Activated B cell treated with CpG ODN at 0.5 μM for 24 hours (primary cell): Measurements from ENCODE around the gene CAMK4. TPM values are rescaled to one million over a fixed set of nuclear protein-coding genes. Genes with fewer than 3 reads are reported as not detected.
"Not testable (repeated sequence)": the region's sequence is repeated elsewhere in the genome, so short reads cannot be mapped to it uniquely, and the experiment has no call there.

ENCODE experiments used
- ATAC-seq: fragments of 200-7000 bp; cut with Tn5 transposase; one replicate; pipeline ENCODE4 v1.10.0; 2021; ENCODE audit warnings: low read depth, mild to moderate bottlenecking, moderate library complexity
- CTCF ChIA-PET: fragments of 350-600 bp; sonication (Branson Sonifier 250); formaldehyde crosslinking; loops from one replicate; lab custom pipeline; 2021; ENCODE audit warnings: antibody characterized with exemption; lab: Charles Lee
- POLR2A ChIA-PET: fragments of 350-600 bp; sonication (Branson Sonifier 250); formaldehyde crosslinking; loops from one replicate; lab custom pipeline; 2021; ENCODE audit warnings: antibody characterized with exemption; lab: Charles Lee
- DNase-seq: peaks from one replicate; pipeline ENCODE4 v3.0.0; 2022
- H3K27ac Mint-ChIP-seq: one replicate; pipeline ENCODE4 v1.8.0; 2020; ENCODE audit warnings: mixed read lengths
- H3K27me3 Mint-ChIP-seq: one replicate; pipeline ENCODE4 v1.8.0; 2021; ENCODE audit warnings: mixed read lengths
- H3K36me3 Mint-ChIP-seq: one replicate; pipeline ENCODE4 v1.8.0; 2021; ENCODE audit warnings: low read depth, mixed read lengths
- H3K4me1 Mint-ChIP-seq: one replicate; pipeline ENCODE4 v1.8.0; 2021; ENCODE audit warnings: mixed read lengths
- H3K4me3 Mint-ChIP-seq: one replicate; pipeline ENCODE4 v1.8.0; 2020; ENCODE audit warnings: mild to moderate bottlenecking, mixed read lengths
- H3K9me3 Mint-ChIP-seq: one replicate; pipeline ENCODE4 v1.8.0; 2020; ENCODE audit warnings: mixed read lengths
- intact Hi-C: fragments of 100-400 bp; cut with micrococcal nuclease; formaldehyde crosslinking; loops from one replicate; pipeline ENCODE4 v1.15.1; 2024
- total RNA-seq: library from RNA; stranded (reverse); gene quantifications from 2 replicates; pipeline ENCODE4 v1.2.3, GENCODE V29; 2022
- TF ChIP-seq, protein P1 (sequence below): fragments of 200-600 bp; IDR thresholded peaks from one replicate; pipeline ENCODE4 v1.8.0; 2022; ENCODE audit warnings: antibody characterized with exemption, mild to moderate bottlenecking

CAMK4 gene
- total RNA-seq, 1 donor from 2014 or later = 6.3 TPM

DNA sequence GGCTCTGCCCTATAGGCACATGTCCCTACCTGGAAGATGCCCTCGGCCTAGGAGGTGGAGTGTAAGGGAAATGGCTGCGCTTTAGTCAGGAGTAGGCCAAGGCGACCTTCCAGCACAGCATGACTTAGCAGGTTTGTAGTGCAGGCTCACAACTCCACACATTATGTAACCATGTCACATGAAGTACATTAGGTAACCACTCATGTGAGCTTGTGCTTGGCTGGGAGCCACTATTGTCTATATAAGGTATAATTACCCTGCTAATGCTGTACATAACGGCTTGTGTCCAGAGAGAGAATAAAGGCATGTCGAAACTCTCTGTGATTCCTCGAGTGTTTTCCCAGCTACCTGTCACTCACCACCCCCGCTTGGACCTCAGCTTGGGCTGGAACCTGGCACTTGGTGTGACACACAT lies 74.9 kb downstream of the CAMK4 start:
- CTCF ChIA-PET = no interaction called here
- Mint-ChIP-seq H3K27me3 (no peaks in the 10 kb centered on the region), H3K9me3 (peaks cover 5% of the 10 kb centered on the region), H3K27ac (no peak overlapping the region), H3K4me1 (no peaks in the 10 kb centered on the region), H3K4me3 (no peak overlapping the region), H3K36me3 (no peaks in the 10 kb centered on the region)
- ATAC-seq = no peak
- TF ChIP-seq, protein P1, sequence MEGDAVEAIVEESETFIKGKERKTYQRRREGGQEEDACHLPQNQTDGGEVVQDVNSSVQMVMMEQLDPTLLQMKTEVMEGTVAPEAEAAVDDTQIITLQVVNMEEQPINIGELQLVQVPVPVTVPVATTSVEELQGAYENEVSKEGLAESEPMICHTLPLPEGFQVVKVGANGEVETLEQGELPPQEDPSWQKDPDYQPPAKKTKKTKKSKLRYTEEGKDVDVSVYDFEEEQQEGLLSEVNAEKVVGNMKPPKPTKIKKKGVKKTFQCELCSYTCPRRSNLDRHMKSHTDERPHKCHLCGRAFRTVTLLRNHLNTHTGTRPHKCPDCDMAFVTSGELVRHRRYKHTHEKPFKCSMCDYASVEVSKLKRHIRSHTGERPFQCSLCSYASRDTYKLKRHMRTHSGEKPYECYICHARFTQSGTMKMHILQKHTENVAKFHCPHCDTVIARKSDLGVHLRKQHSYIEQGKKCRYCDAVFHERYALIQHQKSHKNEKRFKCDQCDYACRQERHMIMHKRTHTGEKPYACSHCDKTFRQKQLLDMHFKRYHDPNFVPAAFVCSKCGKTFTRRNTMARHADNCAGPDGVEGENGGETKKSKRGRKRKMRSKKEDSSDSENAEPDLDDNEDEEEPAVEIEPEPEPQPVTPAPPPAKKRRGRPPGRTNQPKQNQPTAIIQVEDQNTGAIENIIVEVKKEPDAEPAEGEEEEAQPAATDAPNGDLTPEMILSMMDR = no peak
- no peak for DNase-seq
- POLR2A ChIA-PET = no interaction called here
- intact Hi-C loops = no loop called here

DNA sequence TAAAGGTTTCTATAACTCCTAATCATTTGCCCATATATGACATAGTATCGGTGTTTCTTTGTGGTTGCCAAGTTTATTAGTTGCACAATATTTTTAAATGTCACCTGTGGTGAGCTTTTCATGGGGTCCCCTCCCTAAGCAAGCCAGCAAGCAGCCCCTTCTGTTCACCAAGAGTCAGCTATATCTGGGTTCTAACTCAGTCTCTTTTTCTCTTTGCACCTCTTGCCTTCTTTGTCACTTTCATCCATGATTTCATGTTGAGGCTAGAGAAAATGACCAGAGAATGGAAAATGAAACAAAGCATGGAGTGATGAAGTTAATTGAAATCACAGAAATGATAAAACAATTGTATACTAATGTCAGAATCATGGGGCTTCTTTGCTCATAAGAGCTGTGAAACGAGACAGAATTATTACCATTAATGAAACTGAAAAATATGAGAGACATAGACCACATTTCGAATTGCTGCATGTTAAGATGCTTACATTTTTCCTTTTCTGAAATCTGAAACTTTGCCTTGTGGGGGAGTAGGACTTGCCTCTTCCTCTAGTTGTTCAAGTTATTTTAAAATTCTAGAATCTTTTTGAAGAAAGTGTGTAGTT lies 75.7 kb downstream of the CAMK4 start:
- Mint-ChIP-seq H3K4me1 (no peaks in the 10 kb centered on the region), H3K27ac (no peak overlapping the region), H3K4me3 (no peak overlapping the region), H3K36me3 (no peaks in the 10 kb centered on the region), H3K9me3 (peaks cover 5% of the 10 kb centered on the region), H3K27me3 (no peaks in the 10 kb centered on the region)
- CTCF ChIA-PET = no interaction called here
- TF ChIP-seq, protein P1 = no peak
- intact Hi-C loops = no loop called here
- POLR2A ChIA-PET = no interaction called here
- DNase-seq = no peak
- no peak for ATAC-seq

DNA sequence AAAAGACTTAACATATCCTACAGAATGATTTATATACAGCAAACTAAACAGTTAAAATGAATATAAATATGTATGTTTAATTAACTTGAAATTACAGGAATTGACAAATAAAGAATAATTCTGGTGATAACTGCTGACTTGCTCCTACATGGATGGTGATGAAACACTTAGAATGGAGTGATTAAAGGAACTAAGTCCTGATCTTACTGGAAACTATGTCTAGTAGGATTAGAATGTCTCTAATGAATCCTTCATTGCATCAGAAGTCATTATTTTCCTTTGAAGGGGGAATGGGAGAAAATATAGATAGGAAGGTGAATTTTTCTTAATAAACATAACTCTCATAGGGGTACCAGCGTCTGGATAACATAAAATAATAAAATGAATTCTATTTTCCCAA lies 77.1 kb downstream of the CAMK4 start:
- CTCF ChIA-PET = no interaction called here
- intact Hi-C loops = no loop called here
- Mint-ChIP-seq H3K4me1 (no peaks in the 10 kb centered on the region), H3K27ac (no peak overlapping the region), H3K27me3 (no peaks in the 10 kb centered on the region), H3K9me3 (peaks cover 5% of the 10 kb centered on the region), H3K4me3 (no peak overlapping the region), H3K36me3 (no peaks in the 10 kb centered on the region)
- no peak for ATAC-seq
- DNase-seq = no peak
- TF ChIP-seq, protein P1 = no peak
- POLR2A ChIA-PET = no interaction called here

DNA sequence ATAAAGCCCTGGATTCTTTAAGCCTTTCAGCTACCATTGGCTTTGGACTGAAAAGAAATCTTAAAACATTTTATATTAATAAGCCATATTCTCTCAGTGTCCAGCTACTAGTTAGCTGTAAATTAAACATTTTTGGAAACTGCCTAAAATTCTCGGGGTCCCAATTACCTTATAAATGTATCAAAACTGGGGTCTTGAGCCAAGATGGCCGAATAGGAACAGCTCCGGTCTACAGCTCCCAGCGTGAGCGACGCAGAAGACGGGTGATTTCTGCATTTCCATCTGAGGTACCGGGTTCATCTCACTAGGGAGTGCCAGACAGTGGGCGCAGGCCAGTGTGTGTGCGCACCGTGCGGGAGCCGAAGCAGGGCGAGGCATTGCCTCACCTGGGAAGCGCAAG lies 77.9 kb downstream of the CAMK4 start:
- POLR2A ChIA-PET, intact Hi-C loops, H3K36me3 Mint-ChIP-seq, DNase-seq, H3K27ac Mint-ChIP-seq, H3K4me3 Mint-ChIP-seq, ATAC-seq, CTCF ChIA-PET, H3K4me1 Mint-ChIP-seq, H3K9me3 Mint-ChIP-seq, H3K27me3 Mint-ChIP-seq: not testable (repeated sequence)

- no peak for DNase-seq
- no peak for ATAC-seq
- no peaks in the 10 kb centered on the region for H3K4me1 Mint-ChIP-seq
- no peak overlapping the region for H3K4me3 Mint-ChIP-seq
- POLR2A ChIA-PET = no interaction called here
- TF ChIP-seq, protein P1 = no peak
- H3K36me3 Mint-ChIP-seq = no peaks in the 10 kb centered on the region
- no peaks in the 10 kb centered on the region for H3K9me3 Mint-ChIP-seq
- CTCF ChIA-PET = no interaction called here
- no peak overlapping the region for H3K27ac Mint-ChIP-seq
- intact Hi-C loops = no loop called here
- H3K27me3 Mint-ChIP-seq = no peaks in the 10 kb centered on the region
Observed at GRCh38 chr5:111308951-111309350, 84.8 kb downstream of the CAMK4 start.

- H3K27me3 Mint-ChIP-seq = no peaks in the 10 kb centered on the region
- intact Hi-C loops = no loop called here
- ChIA-PET CTCF (no interaction called here), POLR2A (no interaction called here)
- no peak overlapping the region for H3K4me3 Mint-ChIP-seq
- no peak for DNase-seq
- no peaks in the 10 kb centered on the region for H3K9me3 Mint-ChIP-seq
- TF ChIP-seq, protein P1 = no peak
- H3K36me3 Mint-ChIP-seq = no peaks in the 10 kb centered on the region
- H3K27ac Mint-ChIP-seq = no peak overlapping the region
- ATAC-seq = no peak
- H3K4me1 Mint-ChIP-seq = no peaks in the 10 kb centered on the region
Observed at GRCh38 chr5:111309384-111309783, 85.2 kb downstream of the CAMK4 start.
